Retina (tissue), 1 donor: Measurements from ENCODE around the gene NCAM2.
A peak's percentile ranks its signal among the peaks of the same experiment; 100 is the strongest.
"Not testable (repeated sequence)": the region's sequence is repeated elsewhere in the genome, so short reads cannot be mapped to it uniquely, and the experiment has no call there.

Experiments used
- DNase-seq: peaks from one replicate; pipeline ENCODE4 v3.0.0-alpha.2; 2016

The NCAM2 gene

DNA sequence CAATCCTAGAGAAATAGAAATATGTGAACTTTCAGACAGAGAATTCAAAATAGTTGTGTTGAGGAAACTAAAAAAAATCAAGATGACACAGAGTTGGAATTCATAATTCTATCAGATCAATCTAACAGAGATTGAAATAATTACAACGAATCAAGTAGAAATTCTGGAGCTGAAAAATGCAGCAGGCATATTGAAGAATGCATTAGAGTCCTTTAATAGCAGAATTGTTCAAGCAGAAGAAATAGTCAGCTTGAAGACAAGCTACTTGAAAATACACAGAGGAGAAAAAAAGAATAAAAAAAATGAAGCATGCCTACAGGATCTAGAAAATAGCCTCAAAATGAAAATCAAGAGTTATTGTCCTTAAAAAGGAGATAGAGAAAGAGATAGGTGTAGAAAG lies 347.1 kb downstream of the NCAM2 start:
- DNase-seq, result no peak

DNA sequence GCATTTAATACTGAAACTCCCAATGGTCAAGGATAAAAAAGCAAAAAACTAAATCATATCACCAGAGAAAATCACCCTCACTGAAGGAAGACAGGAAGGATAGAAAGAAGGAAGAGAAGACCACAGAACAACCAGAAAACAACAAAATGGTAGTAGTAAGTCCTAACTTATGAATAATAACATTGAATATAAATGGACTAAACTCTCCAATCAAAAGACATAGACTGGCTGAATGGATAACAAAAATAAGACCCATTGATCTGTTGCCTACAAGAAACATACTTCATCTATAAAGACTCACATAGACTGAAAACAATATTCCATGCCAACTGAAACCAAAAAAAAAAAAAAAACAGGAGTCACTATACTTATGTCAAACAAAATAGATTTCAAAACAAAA lies 347.7 kb downstream of the NCAM2 start:
- DNase-seq, result no peak

DNA sequence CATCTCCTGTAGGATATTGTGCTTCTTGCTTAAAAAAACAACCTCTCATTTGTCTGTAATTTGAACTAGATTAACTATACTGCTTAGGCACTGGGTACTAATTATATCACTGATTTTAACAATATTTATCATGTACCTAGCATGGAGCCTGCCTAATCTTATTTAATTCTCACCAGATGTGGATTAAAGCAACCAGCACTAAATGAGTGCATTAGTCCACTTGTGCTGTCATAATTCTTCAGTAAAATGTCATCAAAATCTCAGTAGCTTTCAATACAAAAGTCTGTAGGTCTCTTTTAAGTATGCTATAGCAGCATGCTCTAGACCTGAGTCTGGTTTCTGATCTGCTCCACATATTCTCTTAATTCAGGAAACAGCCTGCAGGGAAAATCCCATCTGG lies 368.1 kb downstream of the NCAM2 start:
- DNase-seq, result no peak

DNA sequence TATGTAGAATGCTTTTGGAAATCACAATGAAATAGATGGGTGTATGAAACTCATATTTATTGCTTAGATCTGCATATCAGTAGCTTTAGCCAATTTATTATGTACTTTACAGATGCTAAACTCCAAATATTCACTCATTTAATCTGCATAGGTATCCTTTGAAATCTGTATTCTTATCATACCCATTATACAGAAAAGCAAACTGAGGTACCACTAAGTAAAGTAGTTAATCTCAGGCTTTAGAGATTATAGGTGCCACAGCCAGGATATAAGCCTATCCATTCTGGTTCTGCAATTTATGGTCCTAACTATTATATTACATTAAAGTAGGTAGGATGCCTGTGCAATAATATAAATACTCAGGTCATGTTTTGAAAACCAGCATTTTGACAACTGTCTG lies 369.4 kb downstream of the NCAM2 start:
- DNase-seq, result no peak

DNA sequence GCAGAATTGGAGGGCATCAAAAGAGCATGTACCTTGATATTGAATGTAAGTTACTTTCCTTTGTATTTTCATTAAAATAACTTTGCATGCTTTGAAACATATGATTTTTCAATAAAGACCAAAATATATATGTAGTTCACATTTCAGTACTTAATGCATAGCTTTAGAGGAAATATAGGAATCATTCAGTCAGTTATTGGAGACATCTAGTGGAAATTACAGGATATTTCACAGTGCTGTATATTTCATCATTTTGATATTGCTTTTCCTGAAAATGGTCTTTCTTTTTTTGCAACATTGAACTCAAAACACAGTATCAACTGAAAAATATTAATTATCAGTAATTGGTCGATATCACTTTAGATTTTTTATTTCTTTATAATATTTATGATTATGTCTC lies 375.8 kb downstream of the NCAM2 start:
- DNase-seq, result no peak

DNA sequence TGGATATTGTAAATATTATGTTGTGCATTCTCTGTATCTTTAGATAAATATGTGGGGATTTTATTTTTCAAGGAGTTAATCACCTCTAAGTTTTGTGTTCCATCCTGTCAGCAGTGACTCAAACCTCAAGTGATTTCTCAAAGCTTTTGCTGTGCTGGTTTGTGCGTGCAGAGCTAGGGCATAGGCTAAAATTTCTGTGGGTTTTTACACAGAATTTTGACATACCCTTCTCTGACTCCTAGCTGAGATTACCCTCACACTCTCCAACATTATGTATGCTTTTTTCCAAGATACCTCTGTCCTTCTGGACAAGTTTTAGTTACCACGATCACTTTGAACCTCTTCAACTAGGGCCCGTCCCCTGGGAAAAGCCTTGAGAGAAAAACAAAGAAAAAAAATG lies 384.9 kb downstream of the NCAM2 start:
- DNase-seq, result no peak

DNA sequence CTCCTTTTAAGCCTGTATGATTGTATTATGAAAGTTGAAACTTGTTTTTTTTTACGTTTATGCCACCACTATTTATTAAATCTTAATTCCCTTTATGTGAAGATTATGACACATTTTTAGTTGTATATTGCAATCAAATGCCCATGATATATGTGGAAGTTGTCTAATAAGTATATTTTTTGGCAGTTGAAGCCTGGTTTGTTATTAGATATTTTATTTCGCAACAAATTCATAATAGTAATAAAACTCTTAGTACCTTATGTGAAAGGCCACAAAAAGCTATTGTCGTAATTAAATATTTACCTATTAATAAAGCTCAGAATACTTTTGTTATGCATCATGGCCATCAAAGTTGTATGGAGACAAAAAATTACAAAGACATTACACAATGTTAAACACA lies 386.8 kb downstream of the NCAM2 start:
- no peak for DNase-seq

DNA sequence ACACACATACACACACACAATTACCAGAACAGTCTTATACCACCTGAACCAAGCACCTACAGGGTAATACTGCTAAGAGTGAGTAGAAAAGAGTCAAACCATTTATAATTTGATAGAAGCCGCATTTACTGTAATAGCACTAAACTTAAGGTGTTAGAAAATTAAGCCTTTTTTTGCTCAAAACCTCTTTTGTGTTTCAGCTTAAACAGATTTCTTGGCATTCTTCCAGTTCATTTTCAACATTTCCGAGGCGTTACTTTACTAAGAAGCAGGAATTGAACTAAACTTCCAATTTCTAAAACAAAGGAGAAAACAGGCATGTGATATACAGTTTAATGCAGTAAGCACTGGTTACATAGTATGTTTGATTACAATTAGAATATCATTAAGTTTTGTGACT lies 387.2 kb downstream of the NCAM2 start:
- no peak for DNase-seq

DNA sequence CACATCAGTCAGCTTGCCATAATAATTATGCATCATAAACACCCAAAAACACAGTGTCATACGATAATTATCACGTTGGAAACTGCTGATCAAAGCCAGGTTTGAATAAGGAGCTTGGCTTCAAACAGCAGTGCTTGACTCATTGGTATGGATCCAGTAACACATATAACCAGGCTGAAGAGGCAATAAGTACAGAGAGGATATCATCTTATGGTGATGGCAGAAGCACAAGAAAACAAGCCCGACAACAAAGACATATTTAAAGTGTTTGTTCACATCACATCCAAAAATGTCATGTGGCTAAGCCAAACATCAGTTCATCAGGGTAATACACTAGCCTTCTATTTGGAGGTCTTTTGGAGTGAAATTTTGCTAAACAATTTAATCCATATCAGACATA lies 389.7 kb downstream of the NCAM2 start:
- DNase-seq, result no peak

DNA sequence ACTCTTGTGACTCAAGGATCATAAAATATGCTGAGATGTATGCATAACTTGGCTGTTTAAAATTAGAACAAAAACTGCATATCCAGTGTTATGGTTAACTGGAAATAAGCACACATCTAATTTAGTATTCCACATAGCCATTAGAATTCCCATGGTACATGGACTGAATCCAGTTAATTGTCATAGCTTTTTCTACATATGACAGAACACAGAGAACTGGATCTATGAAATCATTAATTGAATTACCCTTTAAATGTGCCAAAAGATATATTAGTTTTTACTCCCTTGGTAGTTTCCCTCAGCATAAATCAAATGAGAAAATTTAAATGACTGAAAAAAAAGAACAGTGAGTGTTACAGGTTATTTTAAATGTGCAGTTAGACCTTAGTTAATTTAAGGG lies 395.9 kb downstream of the NCAM2 start:
- no peak for DNase-seq

DNA sequence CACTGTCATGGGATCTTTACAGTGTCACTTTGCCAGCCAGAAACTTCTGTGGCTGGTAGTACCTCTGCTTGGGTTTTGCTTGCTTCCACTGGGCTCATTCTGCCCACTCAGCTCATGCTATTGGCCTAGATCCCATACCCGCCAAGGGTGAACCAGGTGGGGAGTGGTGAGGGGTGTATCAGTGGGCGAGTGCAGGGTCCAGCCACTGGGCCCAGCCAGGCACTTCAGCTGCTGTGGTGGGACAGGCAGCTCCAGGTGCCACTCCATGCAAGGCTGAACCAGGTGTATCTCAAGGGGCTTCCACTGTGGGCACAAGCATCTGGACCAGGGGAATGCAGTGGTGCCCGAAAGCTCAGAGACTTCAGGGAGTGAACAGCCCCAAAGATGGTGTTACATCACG lies 398.2 kb downstream of the NCAM2 start:
- DNase-seq, result no peak

DNA sequence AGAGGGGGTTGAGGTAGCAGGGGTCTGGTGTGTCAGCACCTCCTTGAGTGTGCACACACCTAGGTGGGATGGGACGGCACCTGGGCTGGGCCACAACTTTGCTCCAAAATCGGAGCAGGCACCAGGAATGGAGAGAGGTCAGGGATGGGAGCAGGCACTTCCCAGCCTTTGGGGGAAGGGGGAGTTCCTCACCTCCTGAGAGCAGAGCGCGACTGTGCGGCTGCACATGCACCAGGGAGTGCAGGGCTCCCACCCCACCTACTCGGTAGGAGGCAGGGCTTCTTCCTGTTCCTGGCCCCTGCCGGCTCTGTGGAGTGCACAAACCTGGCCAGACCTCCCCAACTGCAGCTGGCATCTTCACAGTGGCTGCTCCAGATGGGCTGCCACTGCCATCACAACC lies 399.3 kb downstream of the NCAM2 start:
- DNase-seq, result no peak

DNA sequence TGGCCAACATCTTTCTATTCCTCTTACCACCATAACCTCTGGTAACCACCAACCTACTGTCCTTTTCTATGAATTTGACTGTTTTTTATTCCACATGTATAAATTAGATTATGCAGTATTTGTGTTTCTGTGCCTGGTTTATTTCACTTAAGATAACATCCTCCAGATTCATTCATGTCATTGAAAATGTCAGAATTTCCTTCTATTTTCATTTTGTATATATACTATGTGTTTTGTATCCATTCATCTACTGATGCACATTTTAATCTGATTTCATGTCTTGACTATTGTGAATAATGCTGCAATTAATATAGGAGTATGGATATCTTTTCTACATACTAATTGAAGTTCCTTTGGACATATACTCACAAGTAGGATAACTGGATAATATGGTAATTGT lies 403.2 kb downstream of the NCAM2 start:
- no peak for DNase-seq

DNA sequence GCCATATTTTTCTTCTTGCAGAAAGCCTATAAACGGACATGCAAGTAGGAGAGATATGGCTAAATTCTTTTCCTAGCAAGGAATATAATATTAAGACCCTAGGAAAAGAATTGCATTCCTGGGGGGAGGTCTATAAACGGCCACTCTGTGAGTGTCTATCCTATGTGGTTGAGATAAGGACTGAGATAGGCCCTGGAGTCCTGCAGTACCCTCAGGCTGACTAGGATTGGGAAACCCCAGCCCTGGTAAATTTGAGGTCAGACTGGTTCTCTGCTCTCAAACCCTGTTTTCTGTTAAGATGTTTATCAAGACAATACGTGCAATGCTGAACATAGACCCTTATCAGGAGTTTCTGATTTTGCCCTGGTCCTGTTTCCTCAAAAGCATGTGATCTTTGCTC lies 404.0 kb downstream of the NCAM2 start:
- DNase-seq, result not testable (repeated sequence)

DNA sequence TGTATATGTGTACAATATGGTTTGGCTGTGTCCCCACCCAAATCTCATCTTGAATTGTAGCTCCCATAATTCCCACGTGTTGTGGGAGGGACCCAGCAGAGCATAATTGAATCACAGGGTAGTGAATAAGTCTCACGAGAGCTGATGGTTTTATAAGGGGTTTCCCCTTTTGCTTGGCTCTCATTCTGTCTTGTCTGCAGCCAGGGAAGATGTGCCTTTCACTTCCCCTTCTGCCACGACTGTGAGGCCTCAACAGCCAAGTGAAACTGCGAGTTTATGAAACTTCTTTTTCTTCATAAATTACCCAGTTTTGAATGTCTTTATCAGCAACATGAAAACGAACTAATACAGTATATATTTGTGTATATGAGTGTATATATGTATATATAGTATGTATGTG lies 406.1 kb downstream of the NCAM2 start:
- DNase-seq, result not testable (repeated sequence)

DNA sequence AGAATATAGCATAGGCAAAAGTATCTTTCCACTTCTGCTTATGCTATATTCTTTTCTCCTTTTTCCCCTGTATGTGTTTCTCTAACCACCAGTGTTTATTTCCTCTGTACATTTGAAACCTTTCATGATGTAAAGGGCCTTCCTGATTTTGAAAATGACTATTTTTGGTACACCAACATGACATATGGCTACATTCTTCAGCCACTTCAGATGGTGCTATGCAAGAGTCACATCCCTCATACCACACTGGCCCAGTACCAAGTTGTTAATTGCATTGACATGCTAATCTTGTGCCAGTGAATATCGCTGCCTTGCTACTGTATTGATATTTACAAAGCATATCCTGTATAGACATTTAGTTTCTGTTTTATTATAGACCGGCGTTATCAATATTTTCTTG lies 408.7 kb downstream of the NCAM2 start:
- no peak for DNase-seq

DNA sequence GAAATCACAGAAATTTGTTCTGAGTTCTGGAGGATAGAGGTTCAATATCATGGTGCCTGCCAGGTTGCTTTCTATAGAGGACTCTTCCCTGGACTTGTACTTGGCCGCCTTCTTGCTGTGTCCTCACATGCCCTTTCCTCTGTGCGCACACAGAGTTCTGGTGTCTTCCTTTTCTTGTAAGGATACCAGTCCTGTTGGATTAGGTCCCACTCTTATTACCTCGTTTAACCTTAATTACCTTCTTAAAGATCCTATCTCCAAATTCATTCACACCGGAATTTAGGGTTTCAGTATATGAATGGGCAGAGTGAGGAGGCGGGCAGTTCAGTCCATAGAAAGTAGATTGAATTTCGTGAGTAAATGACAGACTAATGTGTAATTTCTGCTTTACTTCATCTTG lies 413.9 kb downstream of the NCAM2 start:
- no peak for DNase-seq

DNA sequence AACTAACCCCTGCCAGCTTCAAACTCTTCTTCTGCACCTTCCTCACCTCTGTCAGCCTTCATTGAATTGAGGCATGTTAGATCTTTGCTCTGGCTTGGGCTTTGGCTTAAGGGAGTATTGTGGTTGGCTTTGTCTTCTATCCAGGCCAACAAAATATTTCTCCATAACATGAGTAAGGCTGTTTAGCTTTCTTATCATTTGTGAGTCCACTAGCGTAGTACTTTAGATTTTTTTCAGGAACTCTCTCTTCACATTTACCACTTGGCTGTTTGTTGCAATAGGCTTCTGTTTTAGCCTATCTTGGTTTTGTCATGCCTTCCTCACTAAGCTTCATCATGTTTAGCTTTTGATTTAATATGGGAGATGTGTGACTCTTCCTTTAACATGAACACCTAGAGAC lies 417.5 kb downstream of the NCAM2 start:
- no peak for DNase-seq

DNA sequence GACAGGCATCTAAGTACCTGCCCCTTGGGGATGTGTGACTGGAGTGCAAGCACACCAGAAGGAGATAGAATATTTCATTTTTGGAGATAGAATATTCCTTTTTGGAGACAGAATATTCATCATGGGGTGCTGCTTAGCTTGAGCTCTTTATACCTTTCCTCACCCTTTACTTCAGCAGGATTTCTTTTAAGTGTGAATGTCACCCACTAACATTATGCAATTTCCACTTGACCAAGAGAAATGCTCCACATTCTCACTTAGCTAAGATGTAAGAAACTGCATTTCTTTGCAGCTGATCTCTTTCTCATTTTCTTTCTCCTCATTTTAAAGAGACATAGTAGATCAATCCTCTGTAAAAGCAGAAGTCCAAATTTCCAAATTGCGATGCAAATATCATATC lies 436.7 kb downstream of the NCAM2 start:
- DNase-seq, result no peak

DNA sequence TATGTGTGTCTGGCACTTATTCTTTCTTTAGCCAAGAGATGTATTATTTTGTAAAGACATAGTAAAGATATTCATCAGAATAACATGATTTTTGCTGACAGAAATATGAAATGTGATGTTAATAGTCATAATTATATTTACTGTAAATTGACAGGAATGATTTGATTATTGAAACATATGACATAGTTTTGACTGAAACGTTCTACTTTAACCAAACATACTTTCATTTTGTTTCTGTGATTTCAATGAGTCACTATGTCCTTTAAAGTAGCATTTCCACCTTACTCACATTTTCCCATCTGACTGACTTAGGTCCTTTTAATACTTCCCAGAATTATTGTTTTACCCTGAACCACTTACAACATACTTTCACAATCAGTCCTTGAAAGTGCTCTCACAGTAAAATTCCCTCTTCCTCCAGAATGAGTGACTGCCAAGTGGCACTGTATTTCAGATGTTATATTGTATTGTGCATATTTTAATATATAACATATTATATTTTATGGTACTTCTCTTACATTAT lies 437.9 kb downstream of the NCAM2 start:
- DNase-seq, result no peak

DNA sequence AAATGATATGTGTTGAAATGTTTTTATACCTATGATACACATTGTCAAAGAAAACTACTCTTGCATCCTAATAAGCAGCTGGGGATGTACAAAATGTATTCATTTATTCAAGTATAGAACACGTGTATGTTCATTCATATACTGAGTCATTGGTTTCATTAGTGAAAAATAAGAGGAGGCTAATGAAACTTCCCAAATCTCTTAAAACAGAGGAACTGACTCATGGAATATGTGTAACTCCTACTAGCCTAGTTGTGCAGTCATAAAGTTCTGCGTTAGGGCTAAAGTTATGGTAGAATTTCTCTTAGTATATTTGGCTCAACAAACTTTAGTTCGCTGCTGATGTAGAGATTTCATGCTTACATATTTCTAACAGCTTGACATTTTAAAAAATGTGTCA lies 441.6 kb downstream of the NCAM2 start:
- no peak for DNase-seq

DNA sequence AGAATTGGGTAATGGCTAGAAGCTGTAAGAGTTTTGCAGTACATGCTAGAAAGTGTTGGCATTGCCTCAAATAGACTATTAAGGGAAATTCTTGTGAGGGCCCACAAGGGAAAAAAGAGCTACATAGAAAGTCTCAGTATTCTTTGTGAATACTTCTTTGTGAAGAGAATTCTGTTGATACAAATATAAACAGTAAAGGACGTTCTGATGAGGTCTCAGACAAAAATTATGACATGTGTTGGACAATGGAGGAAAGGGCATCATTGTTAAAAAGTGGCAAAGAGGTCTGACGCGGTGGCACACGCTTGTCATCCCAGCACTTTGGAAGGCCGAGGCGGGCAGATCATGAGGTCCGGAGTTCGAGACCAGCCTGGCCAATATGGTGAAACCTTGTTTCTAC lies 458.9 kb downstream of the NCAM2 start:
- no peak for DNase-seq

DNA sequence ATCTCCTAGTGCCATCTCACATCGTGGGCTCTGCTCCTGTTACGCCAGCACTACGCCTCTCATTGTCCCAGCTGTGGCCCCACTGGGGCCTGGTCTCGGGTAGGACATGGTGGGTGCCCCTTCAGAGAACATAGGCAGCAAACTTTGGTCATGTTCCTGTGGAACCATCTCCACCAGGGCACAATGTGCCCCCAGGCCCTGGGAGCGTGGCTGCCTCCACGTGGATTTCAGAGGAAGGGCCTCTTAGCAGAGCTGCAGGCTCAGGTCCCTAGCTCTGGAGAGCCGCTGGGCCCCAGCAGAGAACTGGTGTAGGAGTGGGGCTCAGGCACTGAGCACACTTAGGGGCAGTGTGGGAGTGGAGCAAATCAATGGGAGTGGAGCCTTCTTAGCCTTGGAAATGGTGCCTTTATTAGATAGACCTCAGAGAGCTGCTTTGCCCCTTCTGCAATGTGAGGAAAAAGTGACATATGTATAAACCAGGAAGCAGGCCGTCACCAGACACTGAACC lies 460.0 kb downstream of the NCAM2 start:
- DNase-seq, result no peak

DNA sequence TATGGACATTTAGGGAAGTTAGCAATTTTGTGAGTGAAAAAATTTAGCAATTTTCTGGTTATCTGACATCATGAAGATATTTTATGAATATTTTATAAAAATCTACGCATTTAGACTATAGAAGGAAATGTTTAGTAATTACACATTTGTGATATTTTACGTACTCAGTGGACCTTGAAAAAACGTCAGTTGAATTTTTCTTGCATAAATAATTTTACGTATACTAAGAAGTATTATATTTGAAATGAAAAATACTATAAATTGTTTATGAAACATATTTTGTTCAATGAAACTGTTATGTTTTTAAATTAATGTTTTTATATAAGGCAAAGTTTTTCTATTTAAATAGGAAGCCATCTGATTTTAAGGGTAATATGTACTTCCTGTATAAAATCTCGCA lies 462.8 kb downstream of the NCAM2 start:
- no peak for DNase-seq

DNA sequence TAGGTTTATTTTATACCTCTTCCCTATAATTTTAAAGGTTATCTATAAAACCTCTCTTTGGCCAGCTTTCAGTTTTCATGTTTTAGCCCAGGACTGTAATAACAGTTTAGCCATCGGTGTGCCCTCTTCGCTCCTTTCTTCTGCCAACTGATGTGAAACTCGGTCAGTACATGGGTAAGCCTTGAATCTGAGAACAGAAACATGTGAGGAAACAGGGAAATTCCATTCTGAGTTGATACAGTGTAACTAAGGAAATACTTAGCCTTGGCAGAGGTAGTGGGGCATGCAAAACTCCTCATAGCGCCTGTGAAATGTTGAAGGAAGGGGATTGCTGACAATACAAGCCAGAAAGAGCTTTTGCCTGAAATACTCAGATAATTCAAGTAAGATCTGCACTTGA lies 465.2 kb downstream of the NCAM2 start:
- DNase-seq, result peak; percentile 14

DNA sequence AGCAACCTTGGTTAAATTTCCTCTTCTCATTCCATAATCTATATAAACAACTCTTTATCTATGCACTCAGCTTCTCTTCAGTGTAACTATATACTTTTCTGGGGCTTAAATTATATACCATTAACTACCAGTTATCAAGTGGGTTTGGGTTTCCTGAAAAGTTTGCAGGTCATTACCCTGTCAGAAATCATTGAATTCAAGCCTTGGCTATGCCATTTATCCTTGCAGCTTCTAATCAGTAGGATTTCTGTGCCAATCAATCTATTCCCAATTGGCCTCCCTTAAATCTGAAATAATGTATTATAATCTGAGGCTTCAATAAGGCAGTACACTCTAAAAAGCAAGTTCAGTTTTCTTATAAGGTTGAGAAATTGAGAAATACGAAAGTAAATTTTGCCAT lies 466.5 kb downstream of the NCAM2 start:
- DNase-seq, result no peak
